Caco-2 (cell line): ENCODE measurements around the gene PRR36. TPM values are rescaled to one million over a fixed set of nuclear protein-coding genes. Genes with fewer than 3 reads are reported as not detected.

Source experiments
- BruUV-seq: library from RNA; stranded (reverse); fragments of 400-500 nt; replicated peaks from 2 replicates; lab custom pipeline; 2021; lab: Mats Ljungman, UMichigan
- CTCF ChIA-PET: fragments of 300-600 bp; sonication (Branson Sonifier 250); formaldehyde crosslinking; loops from one replicate; lab custom pipeline; 2022; ENCODE audit warnings: antibody characterized with exemption; lab: Charles Lee
- POLR2A ChIA-PET: fragments of 300-600 bp; sonication (Branson Sonifier 250); formaldehyde crosslinking; loops from one replicate; lab custom pipeline; 2022; ENCODE audit warnings: antibody characterized with exemption; lab: Charles Lee
- DNase-seq, 2 experiments: peaks; one replicate each; pipeline versions ENCODE4 v3.0.0 to v3.0.0-alpha.2; 2020 to 2022
- H3K27me3 ChIP-seq: replicated peaks from 2 replicates; pipeline ENCODE4 v1.6.0; 2011; ENCODE audit warnings: low read length; ENCODE audit not compliant: control insufficient read depth, insufficient read depth
- H3K36me3 ChIP-seq: 2 replicates; pipeline ENCODE4 v1.5.1; 2011; ENCODE audit warnings: low read length; ENCODE audit not compliant: control insufficient read depth, insufficient read depth
- H3K4me1 ChIP-seq: fragments of 250-450 bp; sonication (Bioruptor Pico); 2 replicates; pipeline ENCODE4 v1.5.1; 2020; ENCODE audit warnings: mild to moderate bottlenecking
- H3K4me3 ChIP-seq: 2 replicates; pipeline ENCODE4 v1.5.1; 2011; ENCODE audit warnings: low read depth, mild to moderate bottlenecking, control low read depth, low read length
- H3K9me3 ChIP-seq: fragments of 250-450 bp; sonication (Bioruptor Pico); 2 replicates; pipeline ENCODE4 v1.5.1; 2020; ENCODE audit warnings: mild to moderate bottlenecking, moderate library complexity
- H3K27ac Mint-ChIP-seq: one replicate; pipeline ENCODE4 v1.8.0; 2022; ENCODE audit warnings: mixed read lengths; ENCODE audit not compliant: unreplicated experiment
- H3K27me3 Mint-ChIP-seq: one replicate; pipeline ENCODE4 v1.8.0; 2022; ENCODE audit warnings: mixed read lengths; ENCODE audit not compliant: insufficient read depth, unreplicated experiment
- H3K36me3 Mint-ChIP-seq: one replicate; pipeline ENCODE4 v1.8.0; 2022; ENCODE audit warnings: mild to moderate bottlenecking, mixed read lengths; ENCODE audit not compliant: insufficient read depth, unreplicated experiment
- H3K4me1 Mint-ChIP-seq: one replicate; pipeline ENCODE4 v1.8.0; 2022; ENCODE audit warnings: low read depth, mixed read lengths; ENCODE audit not compliant: unreplicated experiment
- H3K4me3 Mint-ChIP-seq: one replicate; pipeline ENCODE4 v1.8.0; 2022; ENCODE audit warnings: mild to moderate bottlenecking, moderate library complexity, mixed read lengths; ENCODE audit not compliant: unreplicated experiment
- H3K9me3 Mint-ChIP-seq: one replicate; pipeline ENCODE4 v1.8.0; 2022; ENCODE audit warnings: mixed read lengths; ENCODE audit not compliant: unreplicated experiment
- intact Hi-C: fragments of 100-400 bp; cut with micrococcal nuclease; formaldehyde crosslinking; loops from one replicate; pipeline ENCODE4 v1.10.0; 2022; ENCODE audit not compliant: unreplicated experiment
- total RNA-seq: library from RNA; stranded (reverse); gene quantifications from 2 replicates; pipeline ENCODE4 v1.2.3, GENCODE V29; 2022
- TF ChIP-seq, protein P1 (sequence below), 2 experiments: fragments of 200-600 bp in 1 of 2; IDR thresholded peaks; 1 replicate in 1 of 2; 2 replicates in 1 of 2; pipeline versions ENCODE4 v1.5.1 to v1.8.0; 2011 to 2022; ENCODE audit warnings: antibody characterized with exemption in 1 of 2, control low read depth in 1 of 2, inconsistent platforms in 1 of 2, low read depth in 1 of 2, low read length in 1 of 2, mild to moderate bottlenecking in 1 of 2, moderate library complexity in 1 of 2; ENCODE audit not compliant: insufficient read depth in 1 of 2, severe bottlenecking in 1 of 2, unreplicated experiment in 1 of 2

Gene PRR36
- total RNA-seq, 1 experiment from 2014 or later: 3.7 TPM

DNA sequence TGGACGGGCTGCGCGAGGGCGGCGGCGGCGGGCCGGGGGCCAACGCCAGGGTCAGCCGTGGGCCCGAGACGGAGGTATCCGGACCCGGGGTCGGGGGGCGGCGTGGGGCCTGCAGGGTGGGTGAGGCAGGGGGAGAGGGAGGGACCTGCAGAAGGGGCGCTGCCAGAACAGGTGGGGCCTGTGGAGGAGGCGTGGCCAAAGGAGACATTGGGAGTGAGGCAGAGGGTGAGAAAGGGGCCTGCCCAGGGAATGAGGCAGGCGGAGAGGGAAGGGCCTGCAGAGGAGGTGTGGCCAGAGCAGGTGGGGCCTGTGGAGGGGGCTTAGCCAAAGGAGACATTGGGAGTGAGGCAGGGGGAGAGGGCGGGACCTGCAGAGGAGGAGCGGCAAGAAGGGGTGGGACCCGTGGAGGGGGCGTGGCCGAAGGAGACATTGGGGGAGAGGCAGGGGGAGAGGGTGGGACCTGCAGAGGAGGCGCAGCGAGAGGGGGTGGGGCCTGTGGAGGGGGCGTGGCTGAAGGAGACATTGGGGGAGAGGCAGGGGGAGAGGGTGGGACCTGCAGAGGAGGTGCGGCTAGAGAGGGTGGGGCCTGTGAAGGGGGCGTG, 4.2 kb downstream of the PRR36 start:
- peak overlapping the region; percentile 89 for H3K27ac Mint-ChIP-seq
- CTCF ChIA-PET: interaction anchor here (0.5 to 2.2 kb wide), 18 partner anchors 9 to 1026 kb away, joined by 3 to 50 read pairs (median 7); partner anchors contain the start of genes LRRC8E, MAP2K7, SNAPC2 and TIMM44
- peak overlapping the region; percentile 77 for H3K4me3 ChIP-seq
- H3K9me3 ChIP-seq: no peaks in the 10 kb centered on the region
- H3K4me3 Mint-ChIP-seq: peak overlapping the region; percentile 87
- no TSS peak for BruUV-seq
- H3K4me1 Mint-ChIP-seq: peaks cover 9% of the 10 kb centered on the region
- POLR2A ChIA-PET: interaction anchor here (0.5 to 2.2 kb wide), 6 partner anchors 18 to 73 kb away, joined by 4 to 20 read pairs (median 14); partner anchors contain the start of genes LRRC8E, MAP2K7, SNAPC2 and TIMM44
- no peaks in the 10 kb centered on the region for H3K36me3 ChIP-seq
- TF ChIP-seq, protein P1, sequence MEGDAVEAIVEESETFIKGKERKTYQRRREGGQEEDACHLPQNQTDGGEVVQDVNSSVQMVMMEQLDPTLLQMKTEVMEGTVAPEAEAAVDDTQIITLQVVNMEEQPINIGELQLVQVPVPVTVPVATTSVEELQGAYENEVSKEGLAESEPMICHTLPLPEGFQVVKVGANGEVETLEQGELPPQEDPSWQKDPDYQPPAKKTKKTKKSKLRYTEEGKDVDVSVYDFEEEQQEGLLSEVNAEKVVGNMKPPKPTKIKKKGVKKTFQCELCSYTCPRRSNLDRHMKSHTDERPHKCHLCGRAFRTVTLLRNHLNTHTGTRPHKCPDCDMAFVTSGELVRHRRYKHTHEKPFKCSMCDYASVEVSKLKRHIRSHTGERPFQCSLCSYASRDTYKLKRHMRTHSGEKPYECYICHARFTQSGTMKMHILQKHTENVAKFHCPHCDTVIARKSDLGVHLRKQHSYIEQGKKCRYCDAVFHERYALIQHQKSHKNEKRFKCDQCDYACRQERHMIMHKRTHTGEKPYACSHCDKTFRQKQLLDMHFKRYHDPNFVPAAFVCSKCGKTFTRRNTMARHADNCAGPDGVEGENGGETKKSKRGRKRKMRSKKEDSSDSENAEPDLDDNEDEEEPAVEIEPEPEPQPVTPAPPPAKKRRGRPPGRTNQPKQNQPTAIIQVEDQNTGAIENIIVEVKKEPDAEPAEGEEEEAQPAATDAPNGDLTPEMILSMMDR (IDR thresholded peaks at IDR 0.05; ENCODE audit: insufficient read depth in 1 of 2, low read depth in 1 of 2, low read length in 1 of 2, severe bottlenecking in 1 of 2, unreplicated experiment in 1 of 2): no peak
- H3K27me3 Mint-ChIP-seq: no peaks in the 10 kb centered on the region
- peaks cover 11% of the 10 kb centered on the region for H3K4me1 ChIP-seq
- no peaks in the 10 kb centered on the region for H3K9me3 Mint-ChIP-seq
- peak; percentile 85 to 94 for DNase-seq
- intact Hi-C loops: loop anchor here (1.0 to 2.0 kb wide), 2 partner anchors 33 to 50 kb away; partner anchors contain the start of genes MAP2K7 and SNAPC2
- peaks cover 19% of the 10 kb centered on the region for H3K36me3 Mint-ChIP-seq
- no peaks in the 10 kb centered on the region; the same call in 1 of the 2 replicates for H3K27me3 ChIP-seq

DNA sequence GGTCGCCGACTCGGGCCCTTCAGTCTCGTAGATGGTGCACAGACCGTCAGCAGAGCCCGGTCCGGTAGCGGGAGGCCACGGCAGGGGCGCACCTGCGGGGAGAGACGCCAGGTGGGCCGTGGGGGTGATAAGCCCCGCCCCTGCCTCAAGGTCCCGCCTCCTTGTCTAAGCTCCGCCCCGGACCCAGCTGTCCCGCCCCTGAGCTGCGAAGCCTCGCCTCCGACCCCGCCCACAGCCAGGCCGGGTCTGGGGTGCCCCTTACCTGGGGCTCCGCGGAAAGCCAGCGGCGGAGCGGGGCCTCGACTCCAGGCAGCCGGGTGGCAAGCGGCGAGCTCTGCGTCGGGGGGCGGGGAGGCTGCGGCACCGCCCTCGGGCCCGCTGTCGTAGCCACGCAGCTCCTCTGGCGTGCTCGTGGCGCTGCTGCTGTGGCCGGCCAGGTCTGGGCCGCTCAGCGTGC, 4.7 kb downstream of the PRR36 start:
- ChIA-PET CTCF (interaction anchor here (0.5 to 2.2 kb wide), 17 partner anchors 10 to 1026 kb away, joined by 3 to 50 read pairs (median 8); partner anchors contain the start of genes LRRC8E, MAP2K7, SNAPC2 and TIMM44), POLR2A (interaction anchor here (0.5 to 2.2 kb wide), 6 partner anchors 19 to 74 kb away, joined by 4 to 20 read pairs (median 14); partner anchors contain the start of genes LRRC8E, MAP2K7, SNAPC2 and TIMM44)

More for the DNA sequence above, 4.7 kb downstream of the PRR36 start:
- Mint-ChIP-seq H3K9me3 (no peaks in the 10 kb centered on the region), H3K27me3 (no peaks in the 10 kb centered on the region), H3K4me3 (peak overlapping the region; percentile 87), H3K36me3 (peaks cover 19% of the 10 kb centered on the region), H3K4me1 (peaks cover 9% of the 10 kb centered on the region), H3K27ac (peak overlapping the region; percentile 89)
- no TSS peak for BruUV-seq
- TF ChIP-seq, protein P1 (IDR thresholded peaks at IDR 0.05; ENCODE audit: insufficient read depth in 1 of 2, low read depth in 1 of 2, low read length in 1 of 2, severe bottlenecking in 1 of 2, unreplicated experiment in 1 of 2): no peak
- Histone ChIP-seq H3K9me3 (no peaks in the 10 kb centered on the region), H3K4me1 (peaks cover 7% of the 10 kb centered on the region), H3K27me3 (no peaks in the 10 kb centered on the region; the same call in 1 of the 2 replicates), H3K4me3 (peak overlapping the region; percentile 77), H3K36me3 (no peaks in the 10 kb centered on the region)
- intact Hi-C loops: loop anchor here (1.0 to 2.0 kb wide), 2 partner anchors 33 to 51 kb away; partner anchors contain the start of genes MAP2K7 and SNAPC2
- peak; percentile 81 to 91 for DNase-seq
